ENCODE results near the gene HOXC11. TPM values are rescaled to one million over a fixed set of nuclear protein-coding genes. Genes with fewer than 3 reads are reported as not detected.

HOXC11 gene
- total and polyA plus RNA-seq, 10 of the 15 experiments (the other 5 are each of a cell fraction or from before 2014, with no cell fraction given): not detected

DNA sequence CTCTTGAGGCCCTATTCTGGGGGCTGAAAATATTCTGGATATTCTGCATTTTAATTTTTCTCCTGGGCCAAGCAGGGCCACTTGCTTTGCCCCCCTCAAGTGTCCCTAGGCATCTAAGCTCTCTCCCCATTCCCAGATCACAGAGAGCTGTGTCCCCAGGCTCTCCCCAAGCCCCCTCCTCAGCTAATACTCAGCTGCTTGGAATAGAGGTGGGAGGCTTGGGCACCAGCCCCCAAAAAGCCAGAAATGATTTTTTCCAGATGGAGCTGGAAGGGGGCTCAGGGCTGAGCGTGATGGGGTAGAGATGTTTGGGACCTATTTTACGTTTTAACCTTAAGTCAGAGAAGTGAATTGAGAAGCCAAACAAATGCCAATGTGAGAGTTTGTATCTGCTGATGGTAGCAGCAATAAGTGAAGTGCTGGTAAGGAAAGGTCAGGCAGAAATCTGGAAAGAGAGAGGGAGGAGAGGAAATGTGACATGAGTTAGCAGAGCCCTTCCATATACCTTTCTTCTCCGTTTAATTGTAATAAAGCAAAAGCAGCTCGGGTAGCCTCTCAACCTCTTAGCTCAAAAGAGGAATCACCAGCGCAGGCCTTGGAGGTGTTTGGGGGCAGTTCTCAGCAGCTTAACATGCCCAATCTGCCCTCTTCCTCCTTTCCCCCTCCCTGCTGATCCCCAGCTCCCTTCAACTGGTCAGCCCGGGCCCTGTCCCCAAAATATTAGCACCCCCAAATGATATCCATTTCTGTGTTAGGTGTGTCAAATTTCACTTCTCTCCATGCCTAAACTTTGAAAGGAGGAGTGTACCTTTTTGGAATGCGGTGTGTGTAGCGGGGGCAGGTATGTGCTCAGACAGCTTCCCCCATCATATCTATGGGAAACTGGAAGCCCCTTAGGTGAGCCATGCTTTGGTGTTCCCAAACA, 50.3 kb downstream of the HOXC11 start:
- Histone ChIP-seq H3K27ac (ENCODE audit: control insufficient read depth, insufficient read depth) (no peak overlapping the region), H2AFZ (ENCODE audit: control insufficient read depth, low read depth, low read length) (no peak overlapping the region; the same call in 1 of the 2 replicates), H3K36me3 (ENCODE audit: control insufficient read depth in 2 of 2, insufficient read depth in 2 of 2, low read length in 1 of 2) (no peaks in the 10 kb centered on the region), H3K9me3 (replicated peaks; ENCODE audit: control insufficient read depth, insufficient read depth, low read length) (no peaks in the 10 kb centered on the region), H3K9ac (ENCODE audit: control insufficient read depth, insufficient read depth, low read length) (no peak overlapping the region), H3K4me2 (ENCODE audit: control insufficient read depth, insufficient read depth) (no peak overlapping the region), H3K4me3 (no peak overlapping the region), H4K20me1 (ENCODE audit: control insufficient read depth, insufficient read depth) (no peaks in the 10 kb centered on the region), H3K4me1 (ENCODE audit: control insufficient read depth, insufficient read depth, low read length) (peaks cover 21% of the 10 kb centered on the region), H3K79me2 (ENCODE audit: control insufficient read depth, insufficient read depth, low read length) (no peaks in the 10 kb centered on the region), H3K27me3 (replicated peaks in 1 of 2; ENCODE audit: control insufficient read depth in 2 of 2, insufficient read depth in 2 of 2, low read length in 1 of 2) (peaks cover 5 to 6% of the 10 kb centered on the region in 2 experiments; a peak in 2 of 4 replicates)
- FAIRE-seq: no peak
- no TSS peak for BruUV-seq (replicated peaks)
- ATAC-seq: no peak
- POLR2A ChIA-PET: interaction anchor here (0.7 to 1.6 kb wide), 7 partner anchors 9 to 184 kb away, joined by 3 to 7 read pairs (median 3); partner anchors contain the start of genes HOXC4, HOXC5 and SMUG1
- in situ Hi-C loops (cut with MboI) (loop anchor here (10.0 kb wide), 2 partner anchors 172 to 342 kb away; partner anchors contain the start of gene GPR84), intact Hi-C loops (cut with micrococcal nuclease; ENCODE audit: unreplicated experiment) (no loop called here)
- CTCF ChIA-PET: interaction anchor here (0.7 to 13.4 kb wide), 13 partner anchors 9 to 362 kb away, joined by 3 to 343 read pairs (median 6); partner anchors contain the start of genes ATP5MC2, HOXC10, HOXC4 and HOXC5
- SMC1A ChIA-PET (ENCODE audit: uncharacterized antibody, unreplicated experiment): interaction anchor here (0.7 to 2.9 kb wide), 17 partner anchors 9 to 302 kb away, joined by 3 to 22 read pairs (median 4); partner anchors contain the start of genes CALCOCO1, COPZ1, HOXC4 and HOXC5
- no peak for DNase-seq (ENCODE audit: low read depth, low spot score)
- RAD21 ChIA-PET (ENCODE audit: unreplicated experiment): interaction anchor here (0.5 to 1.6 kb wide), 9 partner anchors 9 to 185 kb away, joined by 3 to 15 read pairs (median 4); partner anchors contain the start of genes HOXC4, HOXC5 and HOXC8
- 8% methylated on average over 8 of the region's 8 CpGs for WGBS (ENCODE audit: insufficient coverage, insufficient replicate concordance, low lambda C conversion rate, missing lambda C conversion rate)
- TF ChIP-seq EP300 (IDR thresholded peaks at IDR 0.05; ENCODE audit: borderline replicate concordance in 1 of 2, control insufficient read depth in 1 of 2, low read depth in 2 of 2, low read length in 2 of 2) (no peak), STAT1 (conservative IDR thresholded peaks at IDR 0.05) (no peak), ESRRA (IDR thresholded peaks at IDR 0.05; ENCODE audit: low read length) (no peak), KDM1A (IDR thresholded peaks at IDR 0.05; ENCODE audit: borderline replicate concordance) (no peak), SUPT20H (IDR thresholded peaks at IDR 0.05; ENCODE audit: borderline replicate concordance, control insufficient read depth, low read depth, low read length) (no peak), KAT2A (conservative IDR thresholded peaks at IDR 0.05; ENCODE audit: control insufficient read depth, low read depth, low read length) (no peak), EGR1 (IDR thresholded peaks at IDR 0.05; ENCODE audit: borderline replicate concordance in 1 of 2, low read depth in 2 of 2, low read length in 2 of 2) (no peak), TARDBP (IDR thresholded peaks at IDR 0.05; ENCODE audit: borderline replicate concordance) (no peak), BCL11A (IDR thresholded peaks at IDR 0.05; ENCODE audit: low read depth, low read length) (no peak), TCF3 (IDR thresholded peaks at IDR 0.05; ENCODE audit: borderline replicate concordance, insufficient read depth, low read depth, low read length) (no peak)
- TF ChIP-seq, protein P1, sequence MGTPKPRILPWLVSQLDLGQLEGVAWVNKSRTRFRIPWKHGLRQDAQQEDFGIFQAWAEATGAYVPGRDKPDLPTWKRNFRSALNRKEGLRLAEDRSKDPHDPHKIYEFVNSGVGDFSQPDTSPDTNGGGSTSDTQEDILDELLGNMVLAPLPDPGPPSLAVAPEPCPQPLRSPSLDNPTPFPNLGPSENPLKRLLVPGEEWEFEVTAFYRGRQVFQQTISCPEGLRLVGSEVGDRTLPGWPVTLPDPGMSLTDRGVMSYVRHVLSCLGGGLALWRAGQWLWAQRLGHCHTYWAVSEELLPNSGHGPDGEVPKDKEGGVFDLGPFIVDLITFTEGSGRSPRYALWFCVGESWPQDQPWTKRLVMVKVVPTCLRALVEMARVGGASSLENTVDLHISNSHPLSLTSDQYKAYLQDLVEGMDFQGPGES (IDR thresholded peaks at IDR 0.05): no peak
- TF ChIP-seq, protein P2, sequence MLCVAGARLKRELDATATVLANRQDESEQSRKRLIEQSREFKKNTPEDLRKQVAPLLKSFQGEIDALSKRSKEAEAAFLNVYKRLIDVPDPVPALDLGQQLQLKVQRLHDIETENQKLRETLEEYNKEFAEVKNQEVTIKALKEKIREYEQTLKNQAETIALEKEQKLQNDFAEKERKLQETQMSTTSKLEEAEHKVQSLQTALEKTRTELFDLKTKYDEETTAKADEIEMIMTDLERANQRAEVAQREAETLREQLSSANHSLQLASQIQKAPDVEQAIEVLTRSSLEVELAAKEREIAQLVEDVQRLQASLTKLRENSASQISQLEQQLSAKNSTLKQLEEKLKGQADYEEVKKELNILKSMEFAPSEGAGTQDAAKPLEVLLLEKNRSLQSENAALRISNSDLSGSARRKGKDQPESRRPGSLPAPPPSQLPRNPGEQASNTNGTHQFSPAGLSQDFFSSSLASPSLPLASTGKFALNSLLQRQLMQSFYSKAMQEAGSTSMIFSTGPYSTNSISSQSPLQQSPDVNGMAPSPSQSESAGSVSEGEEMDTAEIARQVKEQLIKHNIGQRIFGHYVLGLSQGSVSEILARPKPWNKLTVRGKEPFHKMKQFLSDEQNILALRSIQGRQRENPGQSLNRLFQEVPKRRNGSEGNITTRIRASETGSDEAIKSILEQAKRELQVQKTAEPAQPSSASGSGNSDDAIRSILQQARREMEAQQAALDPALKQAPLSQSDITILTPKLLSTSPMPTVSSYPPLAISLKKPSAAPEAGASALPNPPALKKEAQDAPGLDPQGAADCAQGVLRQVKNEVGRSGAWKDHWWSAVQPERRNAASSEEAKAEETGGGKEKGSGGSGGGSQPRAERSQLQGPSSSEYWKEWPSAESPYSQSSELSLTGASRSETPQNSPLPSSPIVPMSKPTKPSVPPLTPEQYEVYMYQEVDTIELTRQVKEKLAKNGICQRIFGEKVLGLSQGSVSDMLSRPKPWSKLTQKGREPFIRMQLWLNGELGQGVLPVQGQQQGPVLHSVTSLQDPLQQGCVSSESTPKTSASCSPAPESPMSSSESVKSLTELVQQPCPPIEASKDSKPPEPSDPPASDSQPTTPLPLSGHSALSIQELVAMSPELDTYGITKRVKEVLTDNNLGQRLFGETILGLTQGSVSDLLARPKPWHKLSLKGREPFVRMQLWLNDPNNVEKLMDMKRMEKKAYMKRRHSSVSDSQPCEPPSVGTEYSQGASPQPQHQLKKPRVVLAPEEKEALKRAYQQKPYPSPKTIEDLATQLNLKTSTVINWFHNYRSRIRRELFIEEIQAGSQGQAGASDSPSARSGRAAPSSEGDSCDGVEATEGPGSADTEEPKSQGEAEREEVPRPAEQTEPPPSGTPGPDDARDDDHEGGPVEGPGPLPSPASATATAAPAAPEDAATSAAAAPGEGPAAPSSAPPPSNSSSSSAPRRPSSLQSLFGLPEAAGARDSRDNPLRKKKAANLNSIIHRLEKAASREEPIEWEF (IDR thresholded peaks at IDR 0.05; ENCODE audit: insufficient replicate concordance, low read depth, low read length): no peak

Data from GM12878 (cell line).